HUES64 (cell line): Measurements from ENCODE around the gene NCR3LG1.
"Not testable (repeated sequence)": the region's sequence is repeated elsewhere in the genome, so short reads cannot be mapped to it uniquely, and the experiment has no call there.

Experiments used
- H3K27ac ChIP-seq: 2 replicates; pipeline ENCODE4 v1.7.0; 2013; ENCODE audit warnings: low read depth, low read length, inconsistent platforms
- H3K27me3 ChIP-seq: 2 replicates; pipeline ENCODE4 v1.6.1; 2013; ENCODE audit warnings: mild to moderate bottlenecking, low read length; ENCODE audit not compliant: insufficient read depth
- H3K36me3 ChIP-seq: 2 replicates; pipeline ENCODE4 v1.6.1; 2013; ENCODE audit warnings: mild to moderate bottlenecking, low read length; ENCODE audit not compliant: insufficient read depth
- H3K4me1 ChIP-seq: 2 replicates; pipeline ENCODE4 v1.6.1; 2013; ENCODE audit warnings: mild to moderate bottlenecking, low read length, moderate library complexity; ENCODE audit not compliant: insufficient read depth
- H3K4me3 ChIP-seq: 2 replicates; pipeline ENCODE4 v1.5.1; 2013; ENCODE audit warnings: mild to moderate bottlenecking, low read length, moderate library complexity
- H3K9ac ChIP-seq: 2 replicates; pipeline ENCODE4 v1.6.1; 2013; ENCODE audit warnings: mild to moderate bottlenecking, low read depth, low read length
- H3K9me3 ChIP-seq: 2 replicates; pipeline ENCODE4 v1.6.1; 2013; ENCODE audit warnings: low read depth, low read length; ENCODE audit not compliant: insufficient read depth
- WGBS: fragments of 150-250, 120-280 bp; methylation state at CpG from one replicate; pipeline ENCODE4 v1.1.7; 2013; ENCODE audit warnings: missing lambda C conversion rate; 5-methylcytosine and 5-hydroxymethylcytosine counted together

The NCR3LG1 gene

GRCh38 chr11:17414992-17415391, 63.4 kb downstream of the NCR3LG1 start:
- H3K27ac ChIP-seq: no peak overlapping the region

GRCh38 chr11:17415523-17416104, 64.0 kb downstream of the NCR3LG1 start:
- H3K9ac ChIP-seq: no peak overlapping the region
- H3K4me3 ChIP-seq: no peak overlapping the region
- H3K9me3 ChIP-seq: no peaks in the 10 kb centered on the region
- H3K36me3 ChIP-seq: no peaks in the 10 kb centered on the region
- 89% methylated on average over 6 of the region's 6 CpGs for WGBS
- peaks cover 5% of the 10 kb centered on the region for H3K4me1 ChIP-seq
- H3K27me3 ChIP-seq: no peaks in the 10 kb centered on the region
- H3K27ac ChIP-seq: no peak overlapping the region

More at GRCh38 chr11:17414992-17415391, 63.4 kb downstream of the NCR3LG1 start:
- no peak overlapping the region for H3K4me3 ChIP-seq
- no peaks in the 10 kb centered on the region for H3K27me3 ChIP-seq
- no peaks in the 10 kb centered on the region for H3K36me3 ChIP-seq
- peaks cover 5% of the 10 kb centered on the region for H3K4me1 ChIP-seq
- no peaks in the 10 kb centered on the region for H3K9me3 ChIP-seq
- WGBS: 95% methylated on average over 5 of the region's 5 CpGs
- no peak overlapping the region for H3K9ac ChIP-seq

DNA sequence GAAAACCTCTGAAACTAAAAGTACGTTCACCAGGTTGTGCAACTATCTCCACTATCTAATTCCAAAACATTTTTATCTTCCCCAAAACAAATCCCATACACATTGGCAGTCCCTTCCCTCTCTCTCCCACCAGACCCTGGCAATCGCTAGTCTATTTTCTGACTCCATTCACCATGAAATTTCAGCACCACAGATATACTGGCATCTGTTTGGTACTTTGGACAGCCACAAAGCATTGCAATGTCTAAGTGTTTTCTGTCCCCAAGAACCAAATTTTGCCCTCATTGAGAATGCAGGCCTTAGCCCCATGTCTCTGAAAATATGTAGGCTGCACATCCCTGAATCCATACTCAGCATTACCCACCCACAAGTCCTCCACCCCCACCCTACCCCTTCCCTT, 64.9 kb downstream of the NCR3LG1 start:
- Histone ChIP-seq H3K9ac (no peak overlapping the region), H3K4me1 (peaks cover 12% of the 10 kb centered on the region), H3K27me3 (no peaks in the 10 kb centered on the region), H3K4me3 (no peak overlapping the region), H3K9me3 (no peaks in the 10 kb centered on the region), H3K27ac (no peak overlapping the region), H3K36me3 (no peaks in the 10 kb centered on the region)
- 91% methylated on average over 2 of the region's 2 CpGs for WGBS

GRCh38 chr11:17418444-17419081, 67.0 kb downstream of the NCR3LG1 start:
- Histone ChIP-seq H3K27ac (no peak overlapping the region), H3K9me3 (no peaks in the 10 kb centered on the region), H3K9ac (no peak overlapping the region), H3K36me3 (no peaks in the 10 kb centered on the region), H3K27me3 (no peaks in the 10 kb centered on the region), H3K4me1 (peaks cover 10% of the 10 kb centered on the region; the same call in 1 of the 2 replicates), H3K4me3 (no peak overlapping the region)
- WGBS: 74% methylated on average over 1 of the region's 2 CpGs

DNA sequence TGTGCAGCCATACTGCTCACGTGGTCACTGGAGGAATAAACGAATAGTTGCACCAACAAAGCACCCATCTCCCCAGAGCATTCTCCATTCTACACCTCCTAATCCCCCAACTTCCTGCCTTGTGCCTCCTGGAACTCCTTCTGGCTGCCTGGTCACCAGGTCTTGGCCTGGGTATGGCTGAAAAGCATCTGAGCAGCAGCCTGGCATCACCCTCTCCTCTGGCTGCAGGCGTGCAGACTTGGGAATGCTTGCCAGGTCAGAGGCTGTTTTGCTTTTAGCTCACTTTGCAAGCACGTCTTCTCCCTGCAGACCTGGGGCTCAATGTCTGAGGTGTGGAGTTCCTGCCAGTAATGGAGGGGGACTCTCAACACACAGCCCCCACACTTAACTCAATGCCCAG, 70.2 kb downstream of the NCR3LG1 start:
- Histone ChIP-seq H3K27ac (no peak overlapping the region), H3K27me3 (no peaks in the 10 kb centered on the region), H3K4me1 (peaks cover 10% of the 10 kb centered on the region; the same call in 1 of the 2 replicates), H3K9ac (no peak overlapping the region), H3K9me3 (no peaks in the 10 kb centered on the region), H3K36me3 (no peaks in the 10 kb centered on the region), H3K4me3 (no peak overlapping the region)
- 77% methylated on average over 4 of the region's 4 CpGs for WGBS

DNA sequence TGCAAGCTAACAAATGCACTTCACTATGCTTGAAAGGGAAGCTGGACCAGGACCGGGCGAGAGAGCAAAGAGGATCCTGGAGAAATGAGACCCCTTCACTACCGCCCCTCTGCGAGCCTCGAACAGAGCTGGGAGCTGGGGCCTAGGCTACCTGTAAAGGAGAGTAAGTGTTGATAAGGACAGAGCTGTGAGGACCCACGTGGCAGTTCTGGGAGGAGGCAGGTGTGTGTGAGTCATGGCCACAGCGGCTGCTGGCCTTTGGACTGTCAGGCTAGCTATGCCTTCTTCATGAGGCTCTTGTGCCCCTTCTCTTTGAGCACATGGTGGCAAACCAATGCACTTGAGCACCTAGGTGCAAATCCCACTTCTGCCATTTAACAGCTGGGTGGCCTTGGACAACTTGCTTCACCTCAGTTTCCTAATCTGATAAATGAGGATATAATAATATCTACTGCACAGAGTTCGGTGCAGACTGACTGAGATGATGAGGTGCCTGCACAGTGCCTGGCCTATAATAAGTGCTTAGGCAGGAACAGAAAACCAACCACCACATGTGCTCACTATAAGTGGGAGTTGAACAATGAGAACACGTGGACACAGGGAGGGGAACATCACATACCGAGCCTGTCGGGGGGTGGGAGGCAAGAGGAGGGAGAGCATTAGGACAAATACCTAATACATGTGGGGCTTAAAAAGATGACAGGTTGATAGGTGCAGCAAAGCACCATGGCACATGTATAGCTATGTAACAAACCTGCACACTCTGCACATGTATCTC, 72.1 kb downstream of the NCR3LG1 start:
- Histone ChIP-seq H3K27ac (no peak overlapping the region), H3K9ac (no peak overlapping the region), H3K9me3 (no peaks in the 10 kb centered on the region), H3K4me1 (peaks cover 10% of the 10 kb centered on the region; the same call in 1 of the 2 replicates), H3K4me3 (no peak overlapping the region), H3K27me3 (no peaks in the 10 kb centered on the region), H3K36me3 (no peaks in the 10 kb centered on the region)
- 86% methylated on average over 10 of the region's 11 CpGs for WGBS

DNA sequence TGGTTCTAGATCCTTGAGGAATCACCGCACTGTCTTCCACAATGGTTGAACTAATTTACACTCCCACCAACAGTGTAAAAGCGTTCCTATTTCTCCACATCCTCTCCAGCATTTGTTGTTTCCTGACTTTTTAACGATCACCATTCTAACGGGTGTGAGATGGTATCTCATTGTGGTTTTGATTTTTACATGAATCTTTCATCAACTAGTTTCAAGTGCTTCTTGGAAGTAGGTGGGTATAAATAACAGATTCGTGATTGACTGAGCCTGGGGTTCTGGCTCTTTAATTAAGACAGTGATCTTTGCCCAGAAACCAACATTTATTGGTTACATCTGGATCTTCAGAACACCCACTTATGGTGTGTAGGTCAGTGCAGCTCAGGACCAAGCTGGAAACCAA, 74.6 kb downstream of the NCR3LG1 start:
- not testable (repeated sequence) for H3K4me1 ChIP-seq, H3K9me3 ChIP-seq, H3K9ac ChIP-seq, H3K4me3 ChIP-seq, H3K36me3 ChIP-seq, H3K27ac ChIP-seq, H3K27me3 ChIP-seq
- 95% methylated on average over 3 of the region's 5 CpGs for WGBS
